Psoas muscle (tissue), 8 donors: ENCODE measurements around the gene ANKZF1. TPM values are rescaled to one million over a fixed set of nuclear protein-coding genes. Genes with fewer than 3 reads are reported as not detected.

Experiments used
- ATAC-seq, 4 donors: fragments of 200-7000 bp; cut with Tn5 transposase; one replicate each; pipeline ENCODE4 v1.9.1; 2020; ENCODE audit warnings: moderate library complexity in 3 of 4, mild to moderate bottlenecking in 2 of 4
- DNase-seq, 2 donors: peaks; one replicate each; pipeline ENCODE4 v3.0.0-alpha.2; 2020
- H3K27ac ChIP-seq: fragments of 200-600 bp; one replicate; pipeline ENCODE4 v1.8.0; 2022
- H3K27me3 ChIP-seq, 3 donors: fragments of 200-600 bp in 1 of 3; one replicate each; pipeline versions ENCODE4 v1.6.1 to v1.8.0; 2013 to 2022; ENCODE audit warnings: low read length in 2 of 3, mild to moderate bottlenecking in 2 of 3, moderate library complexity in 1 of 3; ENCODE audit not compliant: insufficient read depth in 3 of 3
- H3K36me3 ChIP-seq, 2 donors: fragments of 200-600 bp in 1 of 2; one replicate each; pipeline versions ENCODE4 v1.6.1 to v1.8.0; 2013 to 2022; ENCODE audit warnings: low read depth in 1 of 2, mild to moderate bottlenecking in 1 of 2, moderate library complexity in 1 of 2; ENCODE audit not compliant: insufficient read depth in 1 of 2
- H3K4me1 ChIP-seq: fragments of 200-600 bp; one replicate; pipeline ENCODE4 v1.8.0; 2022
- H3K4me3 ChIP-seq: fragments of 200-600 bp; one replicate; pipeline ENCODE4 v1.8.0; 2022; ENCODE audit warnings: mild to moderate bottlenecking
- H3K9me3 ChIP-seq: fragments of 200-600 bp; one replicate; pipeline ENCODE4 v1.8.0; 2022
- CTCF ChIP-seq: fragments of 200-600 bp; IDR thresholded peaks from one replicate; pipeline ENCODE4 v1.8.0; 2022; ENCODE audit warnings: antibody characterized with exemption
- WGBS, 3 donors: extraction: QIAGEN DNeasy Blood & Tissue Kit; methylation state at CpG; one replicate each; pipeline versions ENCODE4 v1.1.6 to v1.1.7; 2013; 5-methylcytosine and 5-hydroxymethylcytosine counted together
- intact Hi-C, 2 donors: fragments of 100-400 bp; cut with DNase I; formaldehyde crosslinking; loops; one replicate each; pipeline versions ENCODE4 v1.11.0 to v1.14.2; 2022
- polyA plus RNA-seq, 3 donors: library from polyadenylated mRNA; stranded (reverse); fragments of 200-250 nt; gene quantifications; one replicate each; pipeline ENCODE4 v1.2.3, GENCODE V29; 2013
- total RNA-seq, 4 donors: library from RNA; stranded (reverse); fragmentation: NEBNext Ultra II Directional in 2 of 4; extraction: Animal tissue kit (Norgen Biotek cat#: 25700) in 2 of 4; gene quantifications; one replicate each; pipeline versions ENCODE4 v1.2.1 to v1.2.4, GENCODE V29; 2021 to 2023
- donor health status: healthy with polysubstance abuse.
- donor health status: DM: no; HTN: no; CAD: no; lungs with moderate emphysema.
- donor health status: Bipolar disorder and iron deficiency.
- donor health status: healthy.
- donor health status: DM: yes; HTN: yes; CAD: no.
- donor health status: DM: no; HTN: no; CAD: no.
- donor health status: DM: no; HTN: no; CAD: no.
- donor health status: DM: yes; HTN: yes; CAD: no.

ANKZF1 gene
- total and polyA plus RNA-seq, 7 donors = 8.7 to 29.4 (median 14.9) TPM

GRCh38 chr2:219215871-219216534, 13.6 kb upstream of the ANKZF1 start:
- intact Hi-C loops = loop anchor here in 1 of 2 donors (5.0 kb wide), 1 partner anchor 39 kb away; the partner anchor contains the start of genes CNPPD1 and RETREG2
- ATAC-seq = no peak
- H3K36me3 ChIP-seq = peaks cover 2 to 75% of the 10 kb centered on the region in 2 donors
- H3K27me3 ChIP-seq = no peaks in the 10 kb centered on the region
- H3K4me3 ChIP-seq = no peak overlapping the region
- no peak for TF ChIP-seq CTCF
- DNase-seq = no peak
- peaks cover 24% of the 10 kb centered on the region for H3K4me1 ChIP-seq
- peak overlapping the region; percentile 92 for H3K27ac ChIP-seq
- H3K9me3 ChIP-seq = no peaks in the 10 kb centered on the region
- WGBS, 3 donors = 91 to 93% (median 92%) methylated on average over 27 of the region's 27 CpGs

DNA sequence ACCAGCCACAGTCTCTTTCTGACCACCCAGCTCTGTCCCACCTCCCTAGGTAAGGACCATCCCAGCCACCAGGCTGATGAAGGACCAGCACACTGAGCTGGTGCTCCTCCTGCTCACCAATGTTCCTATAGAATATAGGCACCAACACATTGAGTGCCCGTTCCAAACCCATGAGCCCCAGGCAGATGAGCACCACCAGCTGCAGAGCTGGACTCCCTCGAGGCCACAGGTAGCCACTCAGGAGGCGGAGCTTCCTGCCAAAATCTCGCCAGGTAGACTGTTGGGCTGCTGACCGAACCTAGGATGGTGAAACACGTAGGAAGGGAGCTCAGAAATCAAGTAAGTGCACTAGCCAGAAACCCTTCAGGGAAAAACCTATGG, 13.1 kb upstream of the ANKZF1 start:
- Histone ChIP-seq H3K36me3 (peaks cover 6 to 75% of the 10 kb centered on the region in 2 donors), H3K9me3 (no peaks in the 10 kb centered on the region), H3K27me3 (no peaks in the 10 kb centered on the region), H3K4me3 (peak overlapping the region; percentile 69), H3K4me1 (peaks cover 24% of the 10 kb centered on the region), H3K27ac (peak overlapping the region; percentile 92)
- no peak for ATAC-seq
- intact Hi-C loops = loop anchor here in 1 of 2 donors (5.0 kb wide), 1 partner anchor 39 kb away; the partner anchor contains the start of genes CNPPD1 and RETREG2
- 84 to 91% (median 86%) methylated on average over 6 of the region's 6 CpGs for WGBS, 3 donors
- DNase-seq = no peak
- TF ChIP-seq CTCF = no peak

DNA sequence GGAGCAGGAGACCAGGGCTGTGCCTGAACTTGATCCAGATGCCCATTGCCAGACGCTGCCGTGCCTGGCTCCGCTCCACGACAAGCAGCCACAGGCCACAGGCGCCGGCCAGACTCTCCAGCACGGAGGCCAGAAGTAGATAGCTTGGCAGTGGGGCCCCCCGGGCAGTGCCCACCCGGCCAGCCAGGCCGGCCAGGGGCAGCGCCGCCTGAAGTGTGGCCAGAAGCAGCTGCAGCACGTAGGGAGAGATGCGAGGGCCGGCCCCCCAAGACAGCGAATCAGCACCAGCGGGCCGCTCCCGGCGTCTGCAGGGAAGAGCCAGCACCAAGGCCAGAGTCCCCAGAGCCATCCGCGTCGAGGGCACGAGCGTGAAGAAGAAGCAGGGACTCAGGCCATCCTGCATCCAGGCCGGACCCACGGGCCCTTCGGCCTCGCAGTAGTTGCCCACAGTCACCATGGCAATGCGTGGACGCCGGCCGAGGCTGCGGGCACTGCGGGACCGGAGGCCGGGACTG, 11.3 kb upstream of the ANKZF1 start:
- Histone ChIP-seq H3K9me3 (no peaks in the 10 kb centered on the region), H3K4me1 (peaks cover 24% of the 10 kb centered on the region), H3K27me3 (no peaks in the 10 kb centered on the region), H3K36me3 (peaks cover 6 to 76% of the 10 kb centered on the region in 2 donors), H3K4me3 (peak overlapping the region; percentile 69), H3K27ac (peak overlapping the region; percentile 92)
- ATAC-seq (peak; percentile 65 to 78 (median 73)), DNase-seq (peak; percentile 75 to 88)
- no peak for TF ChIP-seq CTCF
- intact Hi-C loops = loop anchor here in 1 of 2 donors (5.0 kb wide), 1 partner anchor 41 kb away; the partner anchor contains the start of genes CNPPD1 and RETREG2
- WGBS, 3 donors = 0 to 1% (median 1%) methylated on average over 32 to 37 of the region's 37 CpGs

- no peak for TF ChIP-seq CTCF
- intact Hi-C loops = loop anchor here in 1 of 2 donors (5.0 kb wide), 1 partner anchor 42 kb away; the partner anchor contains the start of genes CNPPD1 and RETREG2
- Histone ChIP-seq H3K9me3 (no peaks in the 10 kb centered on the region), H3K4me3 (peak within 1 kb of the TSS; percentile 69), H3K27ac (peak within 1 kb of the TSS; percentile 92), H3K4me1 (peaks cover 24% of the 10 kb centered on the region), H3K27me3 (no peaks in the 10 kb centered on the region), H3K36me3 (peaks cover 6 to 76% of the 10 kb centered on the region in 2 donors)
- 5 to 8% (median 6%) methylated on average over 61 to 71 of the region's 71 CpGs for WGBS, 3 donors
- DNase-seq = peak; percentile 99
- peak; percentile 87 to 88 (median 87) for ATAC-seq
These were observed 10.6 kb upstream of the ANKZF1 start, which contains the start of gene ABCB6 for GRCh38 chr2:219218732-219219701. ABCB6 (minus strand) TSS chr2:219218958; CDS start chr2:219218673, 285 bp downstream.
